Stimulated activated CD4-positive, alpha-beta T cell treated with anti-CD3 and anti-CD28 coated beads, Interleukin-2, amount 100 ng/mL, for 4 hours (primary cell): ENCODE data around the gene AMTN.
A peak's percentile ranks its signal among the peaks of the same experiment; 100 is the strongest.
"Not testable (repeated sequence)": the region's sequence is repeated elsewhere in the genome, so short reads cannot be mapped to it uniquely, and the experiment has no call there.

Experiments used
- DNase-seq: peaks from one replicate; pipeline ENCODE4 v3.0.0-alpha.2; 2020; ENCODE audit warnings: low read depth

Gene AMTN, protein sequence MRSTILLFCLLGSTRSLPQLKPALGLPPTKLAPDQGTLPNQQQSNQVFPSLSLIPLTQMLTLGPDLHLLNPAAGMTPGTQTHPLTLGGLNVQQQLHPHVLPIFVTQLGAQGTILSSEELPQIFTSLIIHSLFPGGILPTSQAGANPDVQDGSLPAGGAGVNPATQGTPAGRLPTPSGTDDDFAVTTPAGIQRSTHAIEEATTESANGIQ

DNA sequence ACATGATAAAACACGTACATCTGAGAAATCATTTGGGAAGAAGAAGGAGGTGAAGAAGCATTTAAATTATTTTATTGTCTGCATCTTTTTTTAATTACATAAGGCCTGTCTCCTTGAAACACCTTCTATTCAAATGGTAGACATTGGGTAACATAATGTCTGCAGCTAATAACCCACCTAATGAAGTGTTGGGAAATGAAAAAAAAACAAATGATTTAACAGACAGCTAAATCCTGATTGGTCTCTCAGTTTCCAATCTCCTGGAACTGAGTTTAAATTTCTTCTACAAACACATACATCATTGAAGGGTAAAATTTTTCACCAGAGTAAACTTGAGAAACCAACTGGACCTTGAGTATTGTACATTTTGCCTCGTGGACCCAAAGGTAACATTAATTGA lies at the start of gene AMTN:
Gene AMTN, plus strand, starts transcription at position 301 of the 400 bp plus-strand sequence. CDS start 209 bp downstream, outside the sequence.
- DNase-seq, result no peak

DNA sequence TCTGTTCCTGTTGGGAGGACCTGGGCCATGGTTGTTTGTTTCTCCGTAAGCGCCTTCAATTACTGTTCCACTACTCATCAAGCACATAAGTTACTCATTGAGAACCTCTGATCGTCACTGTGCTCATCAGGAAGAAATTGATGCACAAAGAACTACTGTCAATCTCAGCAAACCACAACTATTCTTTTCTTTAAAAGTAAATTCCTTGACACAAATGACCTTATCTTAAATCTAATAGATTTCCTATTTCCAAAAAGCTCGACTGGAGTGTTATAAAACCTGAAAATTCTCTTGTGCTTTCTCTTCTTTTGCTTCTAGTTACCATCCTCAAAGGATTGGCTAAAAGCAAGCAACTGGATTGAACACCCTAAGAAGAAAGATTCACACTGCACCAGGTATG lies 46.5 kb upstream of the AMTN start, which contains the start of gene MUC7:
Gene MUC7, plus strand, starts transcription at position 301 of the 400 bp plus-strand sequence. CDS start 1,825 bp downstream, outside the sequence.
- DNase-seq, result no peak

DNA sequence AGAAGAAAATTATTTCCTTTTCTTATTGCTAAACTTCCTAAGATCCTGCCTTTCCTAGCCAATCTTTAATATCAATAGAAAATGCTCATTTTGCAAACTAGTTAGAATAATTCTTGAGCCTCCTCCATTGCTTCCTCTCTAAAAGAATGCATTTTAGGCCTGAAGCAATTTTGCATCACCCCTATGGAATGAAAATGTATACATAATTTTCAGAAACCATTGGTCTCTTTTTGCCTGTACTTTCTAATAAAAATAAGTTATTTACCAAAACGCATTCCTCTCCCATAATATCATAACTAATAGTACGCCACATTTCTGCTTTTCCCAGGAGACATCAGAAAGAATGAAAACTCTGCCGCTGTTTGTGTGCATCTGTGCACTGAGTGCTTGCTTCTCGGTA lies 44.7 kb upstream of the AMTN start:
- no peak for DNase-seq

DNA sequence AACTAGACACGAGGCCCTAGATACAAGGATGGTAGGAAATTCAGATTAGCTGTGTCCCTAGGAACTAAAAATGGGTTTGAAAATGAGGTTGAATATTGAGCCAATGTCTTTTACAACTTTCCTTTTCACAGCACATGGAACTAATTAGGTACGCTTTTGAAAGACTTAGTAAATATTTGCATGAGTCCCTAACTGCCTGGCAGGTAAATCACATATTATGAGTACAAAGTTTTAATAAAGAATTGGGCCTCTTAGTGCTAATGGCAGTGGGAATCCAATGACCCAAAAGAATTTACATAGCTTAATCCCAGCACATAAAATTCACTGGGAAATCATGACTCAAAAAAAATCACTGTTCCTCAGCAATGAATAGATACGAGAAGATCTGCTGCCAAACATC lies 29.6 kb upstream of the AMTN start:
- no peak for DNase-seq

DNA sequence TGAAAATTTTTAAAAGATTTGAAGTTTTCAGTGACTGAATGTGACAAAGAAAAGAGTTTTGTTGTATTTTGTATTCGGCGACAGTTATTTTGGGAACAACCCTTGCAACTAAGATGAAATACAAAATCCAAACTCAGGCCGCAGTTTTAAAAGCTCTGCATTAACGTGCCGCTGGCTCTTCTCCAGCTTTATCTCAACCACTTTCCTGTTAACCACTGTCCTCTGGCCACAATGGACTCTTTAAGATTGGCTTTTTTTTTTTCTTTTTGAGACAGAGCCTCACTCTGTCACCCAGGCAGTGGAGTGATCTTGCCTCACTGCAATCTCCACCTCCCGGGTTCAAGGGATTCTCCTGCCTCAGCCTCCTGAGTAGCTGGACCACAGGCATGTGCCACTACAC lies 22.1 kb upstream of the AMTN start:
- DNase-seq, result no peak

DNA sequence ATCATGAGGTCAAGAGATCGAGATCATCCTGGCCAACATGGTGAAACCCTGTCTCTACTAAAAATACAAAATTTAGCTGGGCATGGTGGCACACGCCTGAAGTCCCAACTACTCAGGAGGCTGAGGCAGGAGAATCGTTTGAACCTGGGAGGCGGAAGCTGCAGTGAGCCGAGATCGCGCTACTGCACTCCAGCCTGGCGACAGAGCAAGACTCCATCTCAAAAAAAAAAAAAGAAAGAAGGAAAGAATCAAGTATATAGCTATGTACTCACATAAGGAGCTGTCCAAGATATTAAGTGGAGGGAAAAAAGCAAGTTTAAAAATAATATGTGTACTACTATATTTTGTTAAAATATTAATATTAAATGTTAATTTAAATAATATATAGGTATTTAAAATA lies 16.5 kb upstream of the AMTN start:
- not testable (repeated sequence) for DNase-seq

DNA sequence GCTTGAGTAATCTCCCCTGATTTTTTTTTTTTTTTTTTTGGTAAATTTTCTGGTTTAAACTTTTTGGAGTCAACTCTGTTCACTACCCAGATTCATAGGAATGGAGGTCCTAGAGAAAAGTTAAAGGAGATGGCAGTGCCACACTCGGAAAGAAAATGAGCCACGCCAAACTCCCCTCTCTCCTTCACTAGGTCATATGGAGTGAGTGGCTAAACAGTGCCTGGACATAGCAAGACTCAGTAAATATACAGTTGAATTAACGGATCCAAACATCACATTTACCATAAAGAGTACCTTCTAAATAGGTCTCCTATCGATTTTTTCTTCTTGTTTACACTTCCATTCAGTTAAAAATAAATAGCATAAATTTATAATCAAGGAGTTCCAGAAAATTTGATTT lies 13.6 kb upstream of the AMTN start:
- no peak for DNase-seq

DNA sequence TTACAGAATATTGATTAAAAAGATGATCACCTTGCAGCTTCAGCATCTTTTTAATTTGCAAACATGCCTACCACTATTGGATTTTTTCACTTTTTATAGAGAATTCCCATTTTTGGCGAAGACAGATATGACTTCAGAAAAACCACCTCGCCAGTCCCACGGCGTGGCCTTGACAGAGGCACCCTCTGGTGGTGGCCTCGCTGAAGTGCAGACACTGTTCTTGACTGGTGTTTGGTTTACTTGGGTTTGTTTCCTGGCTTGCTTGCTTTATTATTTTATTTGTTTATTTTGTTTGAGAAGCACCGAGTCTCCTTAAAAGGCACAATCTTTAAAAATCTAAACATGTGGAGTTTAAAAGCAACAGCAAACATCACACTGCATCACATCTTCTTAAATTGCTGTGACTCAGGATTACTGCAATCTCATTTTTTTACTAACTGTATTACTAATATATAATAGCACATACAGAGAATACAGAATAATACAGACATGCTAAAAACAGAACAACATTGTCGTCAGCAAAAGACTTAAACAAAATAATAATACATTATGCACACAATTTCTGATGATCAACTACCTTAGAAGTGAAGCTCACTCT lies 13.1 kb upstream of the AMTN start:
- peak; percentile 24 for DNase-seq

DNA sequence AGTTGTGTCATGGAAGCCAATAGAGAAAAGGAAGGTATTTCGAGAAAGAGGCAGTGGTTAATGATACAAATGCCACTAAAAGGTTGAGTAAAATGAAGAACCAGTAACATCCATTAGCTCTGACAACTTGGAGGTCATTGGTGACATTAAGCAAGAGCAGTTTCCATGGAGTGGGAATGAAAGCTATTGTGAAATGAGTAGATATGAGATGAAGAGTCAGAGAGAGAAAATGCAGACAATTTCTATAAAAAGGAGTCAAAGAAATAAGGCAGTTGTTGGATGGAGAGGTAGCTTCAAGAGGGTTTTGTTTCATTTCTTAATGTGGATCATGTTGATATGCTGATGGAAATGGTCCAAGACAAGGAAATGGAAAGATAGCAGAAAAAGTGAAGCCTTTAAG lies 9.6 kb upstream of the AMTN start:
- no peak for DNase-seq

DNA sequence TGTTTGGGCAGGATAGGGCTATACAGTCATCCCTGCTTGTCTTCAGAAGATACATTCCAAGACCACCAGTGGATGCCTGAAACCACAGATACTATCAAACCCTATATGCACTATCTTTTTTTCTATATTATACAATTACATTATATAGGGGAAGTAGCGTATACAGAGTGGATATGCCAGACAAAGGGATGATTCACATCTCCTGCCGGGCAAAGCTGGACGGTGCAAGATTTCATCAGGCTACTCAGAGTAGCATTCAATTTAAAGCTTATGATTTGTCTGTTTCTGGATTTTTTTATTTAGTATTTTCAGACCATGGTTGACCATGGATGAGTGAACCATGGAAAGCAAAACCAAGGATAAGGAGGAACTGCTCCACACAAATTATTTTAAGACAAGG lies 7.0 kb upstream of the AMTN start:
- DNase-seq, result no peak

DNA sequence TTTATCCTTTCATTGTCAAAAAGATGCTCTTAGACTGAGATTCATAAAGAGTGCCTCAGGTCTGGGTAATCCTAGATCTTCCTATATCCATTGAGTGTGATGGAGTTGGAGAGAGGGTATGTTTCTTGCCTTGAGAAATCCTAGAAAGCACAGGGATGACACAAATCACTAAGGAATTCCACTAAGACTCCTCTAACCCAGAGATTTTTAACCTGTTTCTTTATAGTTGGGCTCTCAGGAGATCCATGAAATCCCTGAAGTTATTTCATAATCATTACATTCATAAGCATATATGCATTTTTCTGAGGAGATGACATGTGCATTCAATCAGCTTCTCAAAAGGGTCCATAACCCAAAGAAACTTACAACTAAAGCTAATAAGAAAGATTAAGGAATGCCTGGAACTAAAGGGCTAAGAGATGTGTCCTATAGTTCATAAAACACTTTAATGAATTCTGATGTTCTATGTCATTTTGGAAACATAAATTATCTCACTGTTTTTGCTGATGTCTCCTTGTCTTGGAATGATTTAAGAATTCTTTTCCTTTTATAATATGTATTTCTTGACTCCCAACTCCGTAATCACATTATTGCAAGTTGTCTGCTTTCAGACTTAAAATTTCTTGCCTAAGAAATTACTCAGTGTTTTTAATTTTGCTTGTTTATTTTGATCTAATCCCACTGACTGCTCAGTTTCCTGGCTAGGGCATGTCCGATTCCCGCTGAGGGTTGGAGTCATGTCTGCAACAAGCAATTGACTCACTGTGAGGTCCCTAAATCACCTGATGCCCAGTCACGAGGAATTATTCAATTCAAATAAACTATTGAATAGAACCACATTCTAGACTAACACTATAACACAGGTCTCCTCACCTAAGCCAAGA lies 2.8 kb upstream of the AMTN start:
- DNase-seq, result no peak

DNA sequence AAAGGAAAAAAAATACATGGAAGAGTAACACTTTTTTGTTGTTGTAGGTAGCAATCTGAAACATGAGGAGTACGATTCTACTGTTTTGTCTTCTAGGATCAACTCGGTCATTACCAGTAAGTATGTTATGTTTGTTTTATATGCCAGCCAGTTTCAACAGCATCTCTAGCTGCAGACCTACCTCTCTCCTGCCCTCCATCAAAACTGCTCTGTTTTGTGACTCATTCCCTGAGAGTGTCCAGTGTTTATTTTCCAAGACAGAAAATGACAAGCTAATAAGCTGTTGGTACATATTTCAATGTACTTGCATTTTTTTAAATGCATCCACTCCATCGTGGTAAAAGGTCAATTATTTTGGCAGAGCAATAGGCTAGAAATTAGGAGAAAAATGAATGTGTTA lies 347 bp downstream of the AMTN start:
- no peak for DNase-seq

DNA sequence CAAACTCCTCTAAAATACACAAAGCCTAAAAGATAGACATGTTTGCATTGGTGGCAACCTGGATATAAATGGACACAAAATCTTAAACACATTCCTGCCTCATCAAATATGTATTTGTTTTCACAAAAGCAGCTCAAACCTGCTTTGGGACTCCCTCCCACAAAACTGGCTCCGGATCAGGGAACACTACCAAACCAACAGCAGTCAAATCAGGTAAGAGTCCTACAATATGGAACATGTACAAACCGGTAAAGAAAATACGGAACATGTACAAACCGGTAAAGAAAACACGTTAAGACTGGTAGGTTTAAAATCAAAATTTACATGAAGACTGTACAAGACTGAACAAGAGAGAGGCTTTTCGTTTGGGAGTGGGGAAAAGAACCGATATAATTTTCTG lies 4.3 kb downstream of the AMTN start:
- no peak for DNase-seq

DNA sequence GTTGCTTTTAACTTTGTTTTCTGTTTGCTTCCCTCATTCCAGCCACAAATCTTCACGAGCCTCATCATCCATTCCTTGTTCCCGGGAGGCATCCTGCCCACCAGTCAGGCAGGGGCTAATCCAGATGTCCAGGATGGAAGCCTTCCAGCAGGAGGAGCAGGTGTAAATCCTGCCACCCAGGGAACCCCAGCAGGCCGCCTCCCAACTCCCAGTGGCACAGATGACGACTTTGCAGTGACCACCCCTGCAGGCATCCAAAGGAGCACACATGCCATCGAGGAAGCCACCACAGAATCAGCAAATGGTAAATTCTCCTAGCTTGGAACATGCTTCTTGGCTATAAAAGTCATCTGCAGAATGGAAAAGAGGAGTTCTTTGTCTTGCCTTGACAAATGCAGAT lies 12.6 kb downstream of the AMTN start:
- no peak for DNase-seq

DNA sequence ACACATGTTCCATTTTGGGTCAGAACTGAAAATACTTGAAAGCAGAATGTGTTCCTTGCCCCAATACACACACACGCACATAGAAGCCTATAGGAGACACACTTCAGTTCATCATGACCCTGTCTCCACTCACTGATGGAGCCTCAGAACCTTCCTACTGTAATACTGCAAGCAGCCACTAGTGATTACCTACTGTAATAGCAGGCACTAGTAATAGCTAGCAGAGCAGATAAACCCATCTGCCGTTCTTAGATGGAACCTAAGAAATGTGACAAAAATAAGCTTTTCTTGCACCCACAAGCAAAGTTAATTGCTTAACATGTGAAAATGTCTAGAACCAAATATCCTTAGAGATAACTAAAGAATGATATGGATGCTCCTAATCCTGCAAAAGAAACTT lies 13.6 kb downstream of the AMTN start:
- no peak for DNase-seq

DNA sequence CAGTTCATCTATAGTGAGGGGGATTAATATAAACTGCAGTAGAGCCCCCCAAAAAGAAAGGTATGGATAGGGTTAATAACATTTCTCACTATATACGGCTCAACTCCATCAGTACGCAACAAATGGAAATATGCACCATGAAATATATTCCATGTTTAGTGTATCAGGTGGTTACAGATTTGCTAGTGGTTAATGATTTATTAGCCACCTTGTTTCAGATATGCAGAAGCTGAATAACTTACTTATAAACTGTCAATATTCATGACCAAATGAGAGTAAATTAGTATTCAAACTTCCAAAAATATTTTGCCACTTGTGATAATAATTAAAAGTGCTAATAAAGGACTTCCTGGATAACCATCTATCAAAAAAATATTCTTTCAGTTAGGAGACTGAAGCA lies 14.8 kb downstream of the AMTN start:
- DNase-seq, result no peak

DNA sequence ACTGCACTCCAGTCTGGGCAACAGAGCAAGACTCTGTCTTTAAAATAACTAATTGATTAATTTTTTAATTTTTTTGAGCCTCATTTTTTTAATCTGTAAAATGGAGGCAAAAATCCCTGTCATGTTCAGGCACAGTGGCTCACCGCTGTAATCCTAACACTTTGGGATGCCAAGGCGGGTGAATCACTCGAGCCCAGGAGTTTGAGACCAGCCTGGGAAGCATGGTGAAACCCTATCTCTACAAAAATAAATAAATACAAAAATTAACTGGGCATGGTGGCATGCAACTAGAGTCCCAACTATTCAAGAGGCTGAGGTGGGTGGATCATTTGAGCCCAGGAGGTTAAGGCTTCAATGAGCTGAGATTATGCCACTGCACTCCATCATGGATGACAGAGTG lies 15.4 kb downstream of the AMTN start:
- DNase-seq, result no peak

DNA sequence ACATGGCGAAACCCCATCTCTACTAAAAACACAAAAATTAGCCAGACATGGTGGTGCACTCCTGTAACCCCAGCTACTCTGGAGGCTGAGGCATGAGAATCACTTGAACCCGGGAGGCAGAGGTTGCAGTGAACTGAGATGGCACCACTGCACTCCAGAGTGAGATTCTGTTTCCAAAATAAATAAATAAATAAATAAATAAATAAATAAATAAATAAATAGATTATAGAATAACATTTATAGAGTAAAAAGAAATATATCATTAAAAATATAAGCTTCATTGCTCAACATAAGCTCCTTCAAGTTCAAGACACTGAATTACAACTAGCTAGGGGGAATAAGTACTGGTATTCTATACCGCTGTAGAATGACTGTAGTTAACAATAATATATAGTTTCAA lies 16.5 kb downstream of the AMTN start:
- DNase-seq, result not testable (repeated sequence)

DNA sequence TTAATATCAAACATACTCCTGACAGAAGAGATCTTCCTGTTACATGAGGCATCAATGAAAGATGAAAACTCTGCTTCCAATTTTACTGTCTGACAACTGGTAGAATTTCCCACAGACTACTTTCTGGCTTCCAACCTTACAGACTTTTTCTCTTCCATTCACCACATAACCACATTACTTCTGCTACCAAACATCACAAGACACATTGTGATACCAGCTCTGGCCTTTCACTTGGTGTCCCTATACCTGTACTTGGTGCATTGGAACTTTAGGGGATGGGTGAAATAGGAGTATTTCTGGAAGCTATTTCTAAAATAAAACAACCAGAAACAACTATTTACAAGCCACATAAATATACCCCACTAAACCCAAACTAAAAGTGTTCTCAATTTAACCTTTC lies 20.5 kb downstream of the AMTN start:
- DNase-seq, result no peak

DNA sequence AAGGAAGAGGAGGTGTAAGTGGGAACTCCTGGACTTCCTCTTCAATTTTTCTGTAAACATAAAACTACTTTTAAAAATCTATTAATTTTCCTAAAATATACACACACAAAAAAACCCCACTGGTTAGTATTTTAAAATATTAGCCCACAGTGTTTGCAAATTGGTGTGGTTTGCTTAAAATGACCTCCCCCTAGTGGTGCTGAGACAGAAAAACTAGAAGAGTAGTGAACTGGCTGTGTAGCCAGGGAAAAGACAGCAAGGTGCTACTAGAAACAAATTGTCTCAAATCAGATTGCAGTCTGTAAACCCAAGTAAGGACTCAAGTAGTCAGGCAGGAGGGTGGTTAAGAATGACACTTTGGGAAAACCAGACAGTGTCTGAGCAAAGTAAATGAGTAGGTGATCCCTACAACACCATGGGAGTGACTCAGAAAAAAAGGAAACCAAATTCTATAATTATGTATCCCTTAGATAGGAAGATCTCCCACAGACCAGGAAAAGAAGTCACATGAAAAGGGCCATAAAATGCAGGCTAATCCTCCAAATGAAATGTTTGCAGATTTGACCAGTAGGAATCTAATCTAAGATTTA lies 26.0 kb downstream of the AMTN start:
- DNase-seq, result no peak

DNA sequence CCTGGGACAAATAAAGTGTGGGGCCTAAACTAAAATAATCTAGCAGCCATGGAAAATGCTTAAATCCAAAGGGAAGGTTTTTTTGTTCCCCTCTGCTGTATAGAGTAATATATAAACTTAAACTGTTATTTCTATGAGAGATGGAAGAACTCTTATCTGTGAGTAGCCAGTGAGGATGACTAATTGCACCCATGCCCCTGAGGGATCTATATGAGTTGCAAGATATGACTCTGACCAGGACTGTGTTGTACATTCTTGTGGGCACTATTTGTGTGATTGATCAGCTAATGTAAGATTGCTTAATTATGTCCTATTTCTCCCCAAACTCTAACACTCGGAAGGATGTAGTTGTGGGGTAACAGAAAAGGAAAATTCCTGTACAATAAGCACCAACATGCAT lies 38.5 kb downstream of the AMTN start:
- DNase-seq, result no peak

DNA sequence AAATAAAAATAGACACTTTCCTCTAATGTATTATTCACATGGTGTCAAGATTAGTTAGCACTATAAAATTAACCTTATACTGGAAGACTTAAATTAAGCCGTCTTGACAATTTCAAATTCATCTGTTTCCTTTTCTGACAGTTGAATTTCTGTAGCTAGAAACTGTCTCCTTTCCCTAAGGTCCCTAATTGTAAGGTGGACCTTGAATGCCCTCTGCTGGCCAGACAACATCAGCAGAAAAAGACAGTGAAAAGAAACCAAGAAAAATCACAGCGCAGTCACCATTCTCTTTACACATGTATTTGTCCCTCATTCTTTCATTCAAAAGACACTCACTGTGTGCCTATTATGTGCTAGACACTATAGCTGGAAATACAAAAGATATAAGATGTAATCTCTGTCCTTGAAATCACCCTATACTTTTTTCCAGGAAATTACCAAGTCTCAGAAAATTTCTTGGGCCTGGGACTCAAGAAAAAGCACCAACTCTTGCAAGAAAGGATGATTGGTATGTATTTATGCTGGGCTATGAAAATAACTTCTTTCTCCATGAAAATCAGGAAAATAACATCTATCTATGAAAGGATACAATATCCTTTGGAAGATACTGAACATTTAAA lies 41.0 kb downstream of the AMTN start:
- peak; percentile 1 for DNase-seq
